ENCODE measurements around the gene PHC2.

PHC2 gene

GRCh38 chr1:33378976-33379375 is 51.9 kb downstream of the PHC2 start:
- H3K36me3 Mint-ChIP-seq (ENCODE audit: low read depth): no peaks in the 10 kb centered on the region
- H3K9me3 Mint-ChIP-seq: no peaks in the 10 kb centered on the region
- no peak overlapping the region for H3K27ac Mint-ChIP-seq
- H3K27me3 Mint-ChIP-seq: peaks cover 12% of the 10 kb centered on the region
- H3K4me3 Mint-ChIP-seq: no peak overlapping the region
- peaks cover 13% of the 10 kb centered on the region for H3K4me1 Mint-ChIP-seq (ENCODE audit: low read depth)

- no peak overlapping the region for H3K4me3 Mint-ChIP-seq
- H3K4me1 Mint-ChIP-seq (ENCODE audit: low read depth): peaks cover 13% of the 10 kb centered on the region
These were observed 52.4 kb downstream of the PHC2 start for GRCh38 chr1:33378524-33378923.

GRCh38 chr1:33377756-33378155 is 53.1 kb downstream of the PHC2 start:
- Mint-ChIP-seq H3K36me3 (ENCODE audit: low read depth) (no peaks in the 10 kb centered on the region), H3K27ac (no peak overlapping the region), H3K9me3 (no peaks in the 10 kb centered on the region), H3K27me3 (peaks cover 12% of the 10 kb centered on the region), H3K4me3 (no peak overlapping the region), H3K4me1 (ENCODE audit: low read depth) (peaks cover 13% of the 10 kb centered on the region)

More at GRCh38 chr1:33378524-33378923, 52.4 kb downstream of the PHC2 start:
- Mint-ChIP-seq H3K9me3 (no peaks in the 10 kb centered on the region), H3K27ac (no peak overlapping the region), H3K36me3 (ENCODE audit: low read depth) (no peaks in the 10 kb centered on the region), H3K27me3 (peaks cover 12% of the 10 kb centered on the region)

DNA sequence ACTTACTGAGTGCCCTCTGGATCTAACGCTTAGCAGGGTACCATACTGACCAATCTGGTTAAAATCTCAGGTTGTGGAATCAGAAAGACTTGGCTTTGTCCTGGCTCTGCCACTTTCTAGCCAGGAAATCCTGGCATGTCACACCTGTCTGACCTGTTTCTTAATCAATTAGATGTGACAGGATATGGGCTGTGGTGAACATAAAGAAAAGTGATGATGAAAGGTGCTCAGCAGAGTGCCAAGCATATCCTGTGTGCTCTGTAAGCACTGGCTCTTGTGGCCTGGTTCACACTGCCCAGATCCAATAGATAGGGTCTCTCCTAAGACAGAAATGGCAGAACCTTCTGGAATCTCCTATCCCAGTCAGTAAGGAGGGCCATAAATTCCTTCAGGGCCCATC is 53.9 kb downstream of the PHC2 start:
- Mint-ChIP-seq H3K36me3 (ENCODE audit: low read depth) (no peaks in the 10 kb centered on the region), H3K9me3 (no peaks in the 10 kb centered on the region), H3K27me3 (peaks cover 8% of the 10 kb centered on the region), H3K4me1 (ENCODE audit: low read depth) (peaks cover 13% of the 10 kb centered on the region), H3K4me3 (no peak overlapping the region), H3K27ac (no peak overlapping the region)

DNA sequence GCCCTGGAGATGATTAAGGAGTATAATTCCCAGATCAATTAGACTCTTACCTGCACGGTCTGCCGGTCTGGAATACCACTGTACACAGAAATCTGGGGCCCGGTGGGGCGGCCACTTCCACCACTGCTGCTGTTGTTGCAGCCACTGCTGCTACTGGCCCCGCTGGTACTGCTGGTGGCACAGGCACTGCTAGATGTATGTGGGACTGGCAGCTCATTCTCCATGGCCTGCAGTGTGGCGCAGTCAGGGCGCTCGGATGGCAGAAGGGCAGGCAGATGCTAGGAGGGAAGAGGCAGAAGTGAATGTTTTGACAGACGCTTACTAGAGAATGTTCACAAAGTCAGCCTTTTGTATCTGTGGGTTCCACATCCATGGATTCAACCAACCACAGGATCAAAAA is 55.6 kb downstream of the PHC2 start:
- no peak overlapping the region for H3K27ac Mint-ChIP-seq
- no peaks in the 10 kb centered on the region for H3K27me3 Mint-ChIP-seq
- no peaks in the 10 kb centered on the region for H3K36me3 Mint-ChIP-seq (ENCODE audit: low read depth)
- no peaks in the 10 kb centered on the region for H3K9me3 Mint-ChIP-seq
- H3K4me1 Mint-ChIP-seq (ENCODE audit: low read depth): peaks cover 4% of the 10 kb centered on the region
- H3K4me3 Mint-ChIP-seq: no peak overlapping the region

DNA sequence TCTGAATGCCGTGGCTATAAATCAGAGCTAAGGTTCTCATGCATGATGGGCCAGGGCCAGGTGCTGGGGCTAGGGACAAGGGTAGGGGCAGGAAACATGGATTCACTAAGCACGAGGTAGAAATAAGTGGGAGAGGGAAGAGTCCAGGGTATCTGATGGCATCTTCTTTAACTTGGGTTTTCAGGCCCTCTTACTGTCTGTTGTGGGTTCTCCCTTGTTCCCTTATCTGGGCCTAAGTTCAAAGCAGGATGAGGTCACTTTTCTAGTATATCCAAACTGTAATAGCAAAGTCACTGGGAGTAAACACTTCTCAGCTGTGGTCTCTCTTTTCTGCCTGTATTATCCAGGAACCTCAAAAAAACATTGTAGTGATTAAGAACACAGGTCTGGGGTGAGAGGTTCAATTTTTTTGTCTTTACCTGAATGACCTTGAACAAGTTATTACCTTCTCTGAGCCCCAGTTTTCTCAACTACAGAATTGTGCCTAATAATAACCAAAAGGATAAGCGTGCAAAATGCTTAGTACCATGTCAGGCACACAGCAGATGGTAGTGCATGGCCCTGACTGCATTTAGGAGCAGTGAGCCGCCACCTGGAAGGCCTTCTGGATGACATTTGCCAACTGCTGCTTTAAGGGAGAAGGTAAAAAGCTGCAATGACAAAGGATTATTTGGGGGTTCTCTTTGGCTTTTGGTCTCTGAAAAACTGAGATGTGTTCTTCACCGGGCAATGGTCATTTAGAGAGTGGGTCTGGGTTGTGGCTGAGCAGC is 56.4 kb downstream of the PHC2 start:
- Mint-ChIP-seq H3K4me3 (no peak overlapping the region), H3K27me3 (no peaks in the 10 kb centered on the region), H3K36me3 (ENCODE audit: low read depth) (no peaks in the 10 kb centered on the region), H3K4me1 (ENCODE audit: low read depth) (peaks cover 4% of the 10 kb centered on the region), H3K9me3 (no peaks in the 10 kb centered on the region), H3K27ac (no peak overlapping the region)

DNA sequence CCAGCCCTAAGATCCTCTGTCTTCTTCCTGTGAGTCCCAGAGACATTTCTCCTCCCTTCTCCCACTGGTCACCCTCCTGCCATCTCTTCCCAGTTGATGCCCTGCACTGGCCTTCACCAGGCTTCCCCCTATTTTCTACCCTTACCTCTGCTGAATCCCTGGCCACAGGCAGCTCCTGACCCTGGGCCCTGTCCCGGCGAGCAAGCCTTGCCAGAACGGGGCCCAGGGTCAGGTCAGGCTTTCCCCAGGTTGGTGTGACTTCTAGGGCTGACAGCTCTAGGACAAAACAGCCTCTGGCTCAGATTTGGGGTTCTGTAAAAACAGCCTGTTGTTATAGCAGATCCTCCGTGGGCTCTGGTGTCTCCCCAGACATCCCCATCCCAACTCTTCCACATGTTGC is 57.3 kb downstream of the PHC2 start:
- no peaks in the 10 kb centered on the region for H3K27me3 Mint-ChIP-seq
- peaks cover 4% of the 10 kb centered on the region for H3K4me1 Mint-ChIP-seq (ENCODE audit: low read depth)
- H3K27ac Mint-ChIP-seq: no peak overlapping the region
- H3K4me3 Mint-ChIP-seq: no peak overlapping the region
- H3K9me3 Mint-ChIP-seq: no peaks in the 10 kb centered on the region
- H3K36me3 Mint-ChIP-seq (ENCODE audit: low read depth): no peaks in the 10 kb centered on the region

DNA sequence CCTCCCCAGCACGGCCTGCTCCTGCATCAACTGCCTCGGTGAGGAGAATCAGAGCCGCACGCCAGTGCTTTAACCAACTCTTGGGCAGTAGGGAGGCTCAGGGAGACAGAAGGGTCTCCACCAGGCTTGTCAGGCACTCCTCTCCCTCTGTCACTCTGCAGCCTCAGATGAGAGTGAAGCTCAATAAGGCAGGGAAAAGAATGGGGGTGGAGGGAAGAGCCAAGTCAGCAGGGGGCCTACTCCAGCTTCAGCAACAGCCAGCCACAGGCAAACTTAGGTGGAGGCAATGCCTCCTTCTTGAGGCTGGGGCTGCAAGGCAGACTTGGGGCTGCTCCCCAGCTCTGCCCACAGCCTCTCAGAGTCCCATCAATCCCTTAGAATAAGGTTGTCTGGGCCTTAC is 58.2 kb downstream of the PHC2 start:
- no peaks in the 10 kb centered on the region for H3K27me3 Mint-ChIP-seq
- H3K4me3 Mint-ChIP-seq: no peak overlapping the region
- H3K4me1 Mint-ChIP-seq (ENCODE audit: low read depth): peaks cover 4% of the 10 kb centered on the region
- no peaks in the 10 kb centered on the region for H3K36me3 Mint-ChIP-seq (ENCODE audit: low read depth)
- no peak overlapping the region for H3K27ac Mint-ChIP-seq
- H3K9me3 Mint-ChIP-seq: no peaks in the 10 kb centered on the region

DNA sequence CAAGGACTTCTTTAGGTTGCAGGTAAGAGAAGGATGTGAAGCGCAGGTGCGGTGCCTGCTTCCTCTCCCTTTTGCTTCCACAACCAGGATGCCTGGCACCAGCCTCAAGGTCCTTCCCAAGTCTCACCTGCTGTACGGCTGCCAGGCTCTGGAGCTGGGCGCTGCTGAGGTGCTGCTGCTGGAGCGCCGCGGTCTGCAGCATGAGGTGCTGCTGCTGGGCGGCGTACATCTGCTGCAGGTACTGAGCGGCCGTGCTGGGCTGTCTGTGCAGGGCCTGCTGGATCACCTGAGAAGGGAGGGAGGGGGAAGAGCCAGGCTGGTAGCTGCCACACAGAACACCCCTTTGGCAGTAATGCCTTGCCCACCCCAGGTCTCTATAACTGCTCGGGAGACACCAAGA is 58.7 kb downstream of the PHC2 start:
- Mint-ChIP-seq H3K27me3 (no peaks in the 10 kb centered on the region), H3K27ac (no peak overlapping the region), H3K9me3 (no peaks in the 10 kb centered on the region), H3K36me3 (ENCODE audit: low read depth) (no peaks in the 10 kb centered on the region), H3K4me3 (no peak overlapping the region), H3K4me1 (ENCODE audit: low read depth) (peaks cover 8% of the 10 kb centered on the region)

DNA sequence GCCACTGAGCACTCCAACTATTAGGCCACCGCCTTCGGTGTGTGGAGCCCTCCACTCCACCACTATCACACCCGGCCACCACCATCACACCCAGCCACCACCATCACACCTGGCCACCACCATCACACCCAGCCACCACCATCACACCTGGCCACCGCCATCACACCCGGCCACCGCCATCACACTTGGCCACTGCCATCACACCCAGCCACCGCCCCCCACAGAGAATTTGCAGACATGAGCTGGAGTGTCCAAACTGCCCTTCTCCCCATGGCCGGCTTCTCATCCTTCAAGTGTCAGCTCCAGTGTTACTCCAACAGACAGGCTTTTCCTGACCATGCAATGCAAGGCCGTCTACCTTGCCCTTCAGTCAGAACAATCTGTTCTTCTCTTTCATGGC is 59.6 kb downstream of the PHC2 start:
- H3K9me3 Mint-ChIP-seq: no peaks in the 10 kb centered on the region
- peaks cover 4% of the 10 kb centered on the region for H3K4me1 Mint-ChIP-seq (ENCODE audit: low read depth)
- no peaks in the 10 kb centered on the region for H3K36me3 Mint-ChIP-seq (ENCODE audit: low read depth)
- H3K4me3 Mint-ChIP-seq: no peak overlapping the region
- H3K27ac Mint-ChIP-seq: no peak overlapping the region
- H3K27me3 Mint-ChIP-seq: no peaks in the 10 kb centered on the region

DNA sequence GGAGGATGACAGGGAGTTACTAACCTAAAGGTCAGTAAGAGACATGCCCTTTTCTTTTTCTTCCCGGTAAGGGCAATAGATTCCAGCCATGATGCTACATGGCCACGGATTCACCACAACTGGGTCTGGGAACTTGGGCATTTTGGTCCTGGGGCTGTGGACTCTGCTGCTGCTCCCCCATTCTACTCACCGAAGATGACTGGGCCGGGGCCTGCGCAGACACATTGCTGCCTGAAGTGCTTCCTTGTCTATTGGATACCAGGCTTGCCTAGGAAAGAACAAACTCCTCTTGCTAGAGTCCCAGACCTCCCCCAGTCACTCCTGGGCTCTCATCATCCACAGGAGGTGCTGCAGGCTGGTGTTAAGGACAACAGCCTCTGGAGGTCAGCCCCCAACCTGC is 60.1 kb downstream of the PHC2 start:
- H3K36me3 Mint-ChIP-seq (ENCODE audit: low read depth): no peaks in the 10 kb centered on the region

GRCh38 chr1:33370301-33370700 is 60.6 kb downstream of the PHC2 start:
- Mint-ChIP-seq H3K4me1 (ENCODE audit: low read depth) (peaks cover 4% of the 10 kb centered on the region), H3K27me3 (no peaks in the 10 kb centered on the region), H3K36me3 (ENCODE audit: low read depth) (no peaks in the 10 kb centered on the region), H3K4me3 (no peak overlapping the region), H3K9me3 (no peaks in the 10 kb centered on the region), H3K27ac (no peak overlapping the region)

More for the DNA sequence above, 60.1 kb downstream of the PHC2 start:
- no peaks in the 10 kb centered on the region for H3K9me3 Mint-ChIP-seq
- no peak overlapping the region for H3K4me3 Mint-ChIP-seq
- peaks cover 4% of the 10 kb centered on the region for H3K4me1 Mint-ChIP-seq (ENCODE audit: low read depth)
- H3K27me3 Mint-ChIP-seq: no peaks in the 10 kb centered on the region
- no peak overlapping the region for H3K27ac Mint-ChIP-seq

DNA sequence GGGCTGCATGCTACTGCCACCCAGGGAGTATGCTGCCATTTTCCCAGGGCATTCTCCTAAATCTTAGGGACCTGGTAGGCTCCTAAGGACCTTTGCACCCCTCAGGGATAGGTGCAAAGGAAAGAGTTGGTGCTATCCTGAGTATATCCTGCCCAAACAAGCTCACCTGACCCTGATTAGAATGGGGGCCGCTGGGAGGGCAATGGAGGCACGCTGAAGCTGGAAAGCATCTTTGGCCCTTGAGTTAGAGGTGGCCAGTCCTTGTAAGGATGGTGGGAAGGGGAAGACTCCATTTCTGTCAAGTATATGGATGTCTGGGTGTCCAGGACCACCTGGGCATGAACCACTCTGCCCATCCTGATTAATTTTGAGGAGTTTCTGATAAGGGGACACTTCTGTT is 61.1 kb downstream of the PHC2 start:
- no peak overlapping the region for H3K4me3 Mint-ChIP-seq
- no peaks in the 10 kb centered on the region for H3K27me3 Mint-ChIP-seq
- H3K9me3 Mint-ChIP-seq: no peaks in the 10 kb centered on the region
- no peak overlapping the region for H3K27ac Mint-ChIP-seq
- peaks cover 4% of the 10 kb centered on the region for H3K4me1 Mint-ChIP-seq (ENCODE audit: low read depth)
- H3K36me3 Mint-ChIP-seq (ENCODE audit: low read depth): no peaks in the 10 kb centered on the region

- no peaks in the 10 kb centered on the region for H3K27me3 Mint-ChIP-seq
- H3K4me1 Mint-ChIP-seq (ENCODE audit: low read depth): peaks cover 4% of the 10 kb centered on the region
- no peak overlapping the region for H3K27ac Mint-ChIP-seq
- no peaks in the 10 kb centered on the region for H3K36me3 Mint-ChIP-seq (ENCODE audit: low read depth)
- no peaks in the 10 kb centered on the region for H3K9me3 Mint-ChIP-seq
- H3K4me3 Mint-ChIP-seq: no peak overlapping the region
These were observed 61.8 kb downstream of the PHC2 start for GRCh38 chr1:33369081-33369480.

- Mint-ChIP-seq H3K9me3 (no peaks in the 10 kb centered on the region), H3K36me3 (ENCODE audit: low read depth) (no peaks in the 10 kb centered on the region), H3K27me3 (no peaks in the 10 kb centered on the region), H3K27ac (no peak overlapping the region), H3K4me1 (ENCODE audit: low read depth) (peaks cover 4% of the 10 kb centered on the region), H3K4me3 (no peak overlapping the region)
These were observed 62.5 kb downstream of the PHC2 start for GRCh38 chr1:33368431-33368830.

Data from stimulated activated naive CD8-positive, alpha-beta T cell treated with anti-CD3 and anti-CD28 coated beads, Interleukin-15, Interleukin-2, amounts not matched to agents 100 ng/mL and 50 ng/mL, for 24 hours (primary cell).